Ecto neural progenitor cell (in vitro differentiated cells): Measurements from ENCODE around the gene TLE2.

Source experiments
- DNase-seq: peaks from one replicate; pipeline ENCODE4 v3.0.0-alpha.2; 2018; ENCODE audit warnings: low spot score

Gene TLE2

GRCh38 chr19:3029065-3029923 is at the start of gene TLE2:
TLE2 (minus strand) TSS chr19:3029280; CDS start chr19:3028904, 376 bp downstream.
- DNase-seq: no peak

DNA sequence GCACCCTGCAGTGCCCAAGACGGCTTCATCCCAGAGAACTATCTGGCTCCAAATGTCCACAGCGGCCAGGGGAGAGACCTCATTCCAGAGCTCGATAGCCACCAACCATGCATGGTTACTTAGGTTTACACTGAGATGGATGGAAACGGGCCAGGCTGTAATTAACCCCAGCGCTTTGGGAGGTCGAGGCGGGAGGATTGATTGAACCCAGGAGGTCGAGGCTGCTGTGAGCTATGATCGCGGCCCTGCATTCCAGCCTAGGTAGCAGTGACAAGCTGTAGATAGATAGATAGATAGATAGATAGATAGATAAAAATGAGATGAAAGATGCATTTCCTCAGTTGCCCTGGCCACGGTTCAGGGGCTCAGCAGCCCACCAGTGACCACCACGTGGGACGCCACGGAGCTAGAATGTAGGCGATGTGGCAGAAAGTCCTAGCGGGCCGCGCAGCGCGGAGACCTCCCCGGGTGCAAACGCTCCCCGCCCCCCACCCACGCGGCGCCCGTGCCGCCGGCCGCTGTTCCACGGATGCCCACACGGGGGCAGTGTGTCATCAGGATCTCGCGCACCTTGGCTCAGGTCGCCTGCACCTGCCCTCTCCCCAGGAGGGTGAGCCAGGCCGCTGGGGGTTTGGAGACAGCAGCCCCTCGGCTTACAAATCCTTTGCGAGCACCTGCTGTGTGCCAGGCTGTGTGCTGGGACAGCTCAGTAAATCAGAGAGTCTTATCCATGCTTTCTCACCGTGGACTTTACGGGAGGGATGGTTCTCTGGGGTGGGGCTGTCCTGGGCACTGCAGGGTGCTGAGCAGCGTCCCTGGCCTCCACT is 46.7 kb upstream of the TLE2 start:
- DNase-seq: peak; percentile 79

DNA sequence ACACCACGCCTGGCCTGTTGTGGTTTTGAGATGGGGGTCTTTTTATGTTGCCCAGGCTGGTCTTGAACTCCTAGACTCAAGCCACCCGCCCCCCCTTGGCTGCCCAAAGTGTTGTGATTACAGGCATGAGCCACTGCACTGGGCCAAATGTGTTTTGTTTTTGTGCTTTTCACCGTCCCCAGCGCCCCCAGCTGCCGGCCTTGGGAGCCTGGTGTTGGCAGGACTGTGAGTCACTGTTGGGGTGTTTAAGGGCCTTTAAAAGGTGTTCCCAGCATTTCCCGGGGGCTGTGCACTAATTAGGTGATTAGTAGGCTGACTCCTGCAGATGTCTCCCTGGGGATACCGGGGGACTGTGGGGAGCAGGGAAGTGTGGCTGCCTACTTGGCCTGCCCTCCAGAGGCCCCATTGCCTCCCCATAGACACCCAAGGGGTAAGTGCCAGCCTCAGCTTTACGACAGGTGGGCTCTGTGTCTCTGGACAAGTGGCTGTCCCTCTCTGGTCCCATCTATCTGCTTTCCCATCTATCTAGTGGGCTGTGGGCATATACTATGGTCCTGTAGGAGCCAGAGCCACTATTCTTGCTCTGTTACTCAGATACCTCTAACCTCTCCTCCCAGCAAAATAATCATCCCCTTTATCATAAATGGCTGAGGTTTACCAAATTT is 45.0 kb upstream of the TLE2 start:
- no peak for DNase-seq

GRCh38 chr19:3073159-3073563 is 44.1 kb upstream of the TLE2 start:
- DNase-seq: no peak

- DNase-seq: no peak
Observed at GRCh38 chr19:3071768-3072167, 42.7 kb upstream of the TLE2 start.

- DNase-seq: no peak
Observed at GRCh38 chr19:3068071-3068470, 39.0 kb upstream of the TLE2 start.

- DNase-seq: no peak
Observed at GRCh38 chr19:3067563-3067962, 38.5 kb upstream of the TLE2 start.

- DNase-seq: no peak
Observed at GRCh38 chr19:3066482-3067049, 37.5 kb upstream of the TLE2 start.

DNA sequence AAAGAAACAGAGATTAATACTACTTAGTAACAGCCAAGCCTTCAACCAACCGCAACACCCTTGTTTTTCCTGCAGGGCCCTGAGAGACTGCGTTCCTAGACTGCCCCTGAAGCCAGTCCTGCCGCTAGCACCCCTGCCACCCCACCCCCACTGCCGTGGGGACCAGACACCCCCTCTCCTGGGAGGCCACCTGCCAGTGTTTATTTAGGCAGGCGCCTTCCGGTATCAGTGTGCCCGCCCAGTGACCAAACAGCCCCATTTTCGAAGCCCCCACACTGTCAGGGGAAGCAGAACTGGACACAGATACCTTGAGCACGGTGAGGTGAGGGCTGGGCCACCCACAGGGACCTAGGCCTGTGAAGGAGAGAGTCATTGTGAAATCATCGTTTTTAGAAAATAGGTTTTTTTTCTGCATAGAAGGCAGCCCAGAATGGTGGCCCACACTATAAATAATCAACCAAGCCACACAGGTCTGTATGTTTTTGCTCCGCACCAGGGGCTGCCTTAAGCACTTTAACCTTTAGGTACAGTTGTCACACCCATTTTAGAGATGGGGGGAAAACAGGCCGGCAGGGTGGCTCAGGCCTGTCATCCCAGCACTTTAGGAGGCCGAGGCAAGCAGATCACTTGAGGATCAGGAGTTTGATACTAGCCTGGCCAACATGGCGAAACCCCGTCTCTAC is 36.7 kb upstream of the TLE2 start:
- no peak for DNase-seq

- no peak for DNase-seq
Observed at GRCh38 chr19:3064011-3064330, 34.9 kb upstream of the TLE2 start.

DNA sequence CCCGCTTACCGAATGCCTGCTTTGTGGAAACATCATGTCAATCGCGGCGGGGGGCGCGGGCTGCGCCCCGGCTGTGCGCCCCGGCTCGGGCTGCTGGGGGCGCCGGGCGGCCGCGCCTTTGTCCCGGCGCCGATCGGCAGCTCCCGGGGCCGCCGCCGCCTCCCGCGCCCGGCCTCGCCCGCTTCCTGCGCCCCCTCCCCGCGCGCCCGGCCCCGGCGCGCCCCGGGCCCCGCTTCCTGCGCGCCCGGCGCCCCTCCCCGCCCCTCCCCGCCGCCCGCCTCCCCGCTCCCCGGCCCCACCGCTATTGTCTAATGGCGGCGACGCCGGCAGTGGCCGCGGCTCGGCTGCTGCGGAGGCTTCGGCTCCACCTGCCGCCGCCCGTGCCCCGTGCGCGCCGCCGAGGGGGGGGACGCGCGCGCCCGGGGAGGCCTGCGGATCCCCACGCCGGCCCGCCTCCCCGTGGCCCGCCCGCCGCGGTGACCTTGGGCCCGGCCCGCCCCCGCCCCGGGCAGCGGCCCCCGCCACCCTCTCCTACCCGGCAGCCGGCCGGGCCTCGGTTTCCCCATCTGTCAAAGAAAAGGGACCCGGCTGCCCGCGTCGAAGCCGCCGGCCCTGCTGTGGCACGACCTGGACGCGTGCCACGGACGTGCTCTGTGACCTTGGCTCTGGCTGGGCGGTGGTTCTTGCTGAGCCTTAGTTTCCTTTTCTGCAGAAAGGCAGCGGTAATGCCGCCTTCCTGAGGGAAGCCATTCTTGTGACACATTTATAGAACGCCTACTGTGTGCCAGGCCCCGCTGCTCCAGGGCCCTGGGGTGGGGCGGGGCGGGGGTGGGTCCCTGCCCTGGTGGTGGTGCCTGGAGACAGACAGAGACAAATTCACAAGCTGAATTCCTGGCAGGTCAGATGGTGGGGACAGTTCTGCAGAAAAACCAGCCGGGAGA is 33.4 kb upstream of the TLE2 start, which contains the start of gene TLE5:
TSS of gene TLE5 (minus strand) at position 331 of the 941 bp plus-strand sequence. CDS start at position 36, 295 bp downstream.
- peak; percentile 64 for DNase-seq

GRCh38 chr19:3061182-3062161 is 32.4 kb upstream of the TLE2 start:
- DNase-seq: no peak

GRCh38 chr19:3060857-3061181 is 31.7 kb upstream of the TLE2 start:
- no peak for DNase-seq

- no peak for DNase-seq
Observed at GRCh38 chr19:3059653-3060052, 30.6 kb upstream of the TLE2 start.

DNA sequence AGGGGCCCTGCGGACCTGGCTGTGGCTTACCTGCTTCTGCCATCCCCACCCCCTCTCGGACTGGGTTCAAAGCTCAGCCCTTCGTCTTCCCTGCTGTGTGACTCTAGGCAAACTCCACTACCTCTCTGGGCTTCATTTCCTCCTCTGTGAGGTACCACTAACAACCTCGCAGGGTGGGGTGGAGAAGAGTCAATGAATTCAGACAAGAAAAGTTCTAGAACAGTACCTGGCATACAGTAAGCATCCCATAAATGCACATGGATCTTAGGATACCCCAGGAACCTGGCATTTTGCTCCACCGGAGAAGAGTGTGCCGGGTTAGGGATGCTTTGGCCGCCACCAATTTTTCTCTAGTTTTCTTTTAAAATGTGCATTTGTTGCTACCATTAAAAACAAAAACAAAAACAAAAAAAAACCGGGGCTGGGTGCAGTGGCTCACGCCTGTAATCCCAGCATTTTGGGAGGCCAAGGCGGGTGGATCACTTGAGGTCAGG is 29.8 kb upstream of the TLE2 start:
- DNase-seq: no peak

- DNase-seq: no peak
Observed at GRCh38 chr19:3058009-3058820, 29.1 kb upstream of the TLE2 start.

DNA sequence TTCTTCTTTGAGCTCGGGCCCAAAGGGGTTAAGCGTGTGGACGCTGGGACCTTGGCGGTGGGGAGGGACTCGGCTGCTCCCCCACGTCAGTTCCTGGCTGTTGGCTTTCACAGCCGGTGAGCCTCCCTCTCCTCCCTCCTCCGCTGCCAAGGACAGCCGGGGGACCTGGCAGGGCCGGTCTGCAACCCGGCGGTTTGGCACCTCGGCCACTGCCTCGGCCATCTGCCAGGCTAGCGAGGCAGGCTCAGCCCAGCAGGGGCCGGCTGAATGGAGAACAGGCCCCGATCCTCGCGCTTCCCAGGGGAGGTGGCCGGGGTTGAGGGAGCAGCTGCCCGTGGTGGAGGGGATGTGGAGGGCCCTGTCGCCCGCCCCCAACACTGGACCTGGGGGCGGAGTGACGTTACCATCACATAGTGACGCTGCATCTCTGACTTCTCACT is 28.2 kb upstream of the TLE2 start:
- no peak for DNase-seq

- DNase-seq: no peak
Observed at GRCh38 chr19:3056417-3057088, 27.5 kb upstream of the TLE2 start.
